K562 (cell line): ENCODE measurements around the gene SARS1. TPM values are rescaled to one million over a fixed set of nuclear protein-coding genes. Genes with fewer than 3 reads are reported as not detected.
A peak's percentile ranks its signal among the peaks of the same experiment; 100 is the strongest.

Experiments
- ARID4B ChIP-seq: sonication (generic); formaldehyde crosslinking; IDR thresholded peaks from 2 replicates; pipeline ENCODE4 v1.8.0; 2022; ENCODE audit warnings: mild to moderate bottlenecking, missing genetic modification reagents
- CBX2 ChIP-seq: fragments of 200-600 bp; sonication (generic); IDR thresholded peaks from one replicate; pipeline ENCODE4 v1.6.1; 2012; ENCODE audit warnings: mild to moderate bottlenecking, low read length, inconsistent platforms; ENCODE audit not compliant: insufficient read depth, poor library complexity, severe bottlenecking
- CREB1 ChIP-seq, 2 experiments: sonication (generic) in 1 of 2; formaldehyde crosslinking in 1 of 2; IDR thresholded peaks; 2 replicates each; pipeline versions ENCODE4 v1.6.1 to v1.8.0; 2012 to 2022; ENCODE audit warnings: inconsistent platforms in 1 of 2, mild to moderate bottlenecking in 1 of 2, missing genetic modification reagents in 1 of 2, moderate library complexity in 1 of 2
- FOXP1 ChIP-seq: sonication (generic); formaldehyde crosslinking; IDR thresholded peaks from 2 replicates; pipeline ENCODE4 v1.8.0; 2022; ENCODE audit warnings: mild to moderate bottlenecking, missing genetic modification reagents
- HDAC2 ChIP-seq: fragments of 450-650 bp; IDR thresholded peaks from 2 replicates; pipeline ENCODE4 v1.6.1; 2016; ENCODE audit warnings: mild to moderate bottlenecking
- MNT ChIP-seq, 2 experiments: fragments of 450-650 bp; conservative IDR thresholded peaks; 2 replicates each; pipeline ENCODE4 v1.6.1; 2017; ENCODE audit warnings: mild to moderate bottlenecking in 2 of 2, moderate library complexity in 2 of 2
- NELFE ChIP-seq: IDR thresholded peaks from 2 replicates; pipeline ENCODE4 v1.6.1; 2011; ENCODE audit warnings: mild to moderate bottlenecking; ENCODE audit not compliant: insufficient read depth, insufficient read length
- RFX5 ChIP-seq: IDR thresholded peaks from 2 replicates; pipeline ENCODE4 v1.6.1; 2011; ENCODE audit warnings: low read depth, mild to moderate bottlenecking, improper control_type of control experiment, low read length
- ZBTB34 ChIP-seq: fragments of 250-450 bp; sonication (Bioruptor Pico); IDR thresholded peaks from 2 replicates; pipeline ENCODE4 v1.8.0; 2021; ENCODE audit warnings: mild to moderate bottlenecking, moderate library complexity
- ZFP30 ChIP-seq: fragments of 250-450 bp; sonication (Bioruptor Pico); IDR thresholded peaks from 2 replicates; pipeline ENCODE4 v1.8.0; 2022; ENCODE audit warnings: moderate library complexity, mild to moderate bottlenecking, inconsistent platforms, borderline replicate concordance
- polyA plus RNA-seq, 8 experiments: library from polyadenylated mRNA; depleted of rRNA in 4 of 8; stranded (reverse) in 5 of 8; unstranded in 3 of 8; fragments of >200 nt; fragmentation: Nextera tagmentation in 2 of 8; fragmentation: Illumina TruSeq in 1 of 8; extraction: Ambion mirVana in 2 of 8; extraction: Trizol in 1 of 8; gene quantifications; 2 replicates each; pipeline versions ENCODE4 v1.2.1 to v1.2.3, GENCODE V29; 2011 to 2014; ENCODE audit warnings: inconsistent platforms in 1 of 8, missing spikeins in 1 of 8
- total RNA-seq, 7 experiments: library from RNA; depleted of rRNA in 6 of 7; stranded (reverse); fragments of >200 nt in 6 of 7; fragmentation: Illumina TruSeq in 2 of 7; extraction: Trizol in 2 of 7; gene quantifications; 2 replicates each; pipeline versions ENCODE4 v1.2.1 to v1.2.3, GENCODE V29; 2011 to 2021; ENCODE audit warnings: low replicate concordance in 1 of 7
- TF ChIP-seq, protein P1 (sequence below): fragments of 450-650 bp; IDR thresholded peaks from 2 replicates; pipeline ENCODE4 v1.6.1; 2017; ENCODE audit warnings: antibody characterized with exemption, mild to moderate bottlenecking

Gene SARS1
- total and polyA plus RNA-seq, 9 of the 15 experiments (the other 6 are each of a cell fraction or from before 2014, with no cell fraction given) = 221 to 623 (median 254) TPM

- no peak for TF ChIP-seq CREB1 (IDR thresholded peaks at IDR 0.05)
- no peak for TF ChIP-seq CREB1 (CRISPR knock-in tag; IDR thresholded peaks at IDR 0.05)
- TF ChIP-seq CBX2 = no peak
- TF ChIP-seq FOXP1 (CRISPR knock-in tag) = peak; percentile 24; the same call in 1 of the 2 replicates
- TF ChIP-seq RFX5 = no peak
- no peak for TF ChIP-seq MNT (conservative IDR thresholded peaks at IDR 0.05)
- no peak for TF ChIP-seq HDAC2
- no peak for TF ChIP-seq ZFP30 (CRISPR knock-in tag)
- no peak for TF ChIP-seq ZBTB34 (CRISPR knock-in tag)
- TF ChIP-seq ARID4B (CRISPR knock-in tag) = 0 out of 2 replicates have a peak, but pooled peaks have one; percentile 58
- TF ChIP-seq, protein P1, sequence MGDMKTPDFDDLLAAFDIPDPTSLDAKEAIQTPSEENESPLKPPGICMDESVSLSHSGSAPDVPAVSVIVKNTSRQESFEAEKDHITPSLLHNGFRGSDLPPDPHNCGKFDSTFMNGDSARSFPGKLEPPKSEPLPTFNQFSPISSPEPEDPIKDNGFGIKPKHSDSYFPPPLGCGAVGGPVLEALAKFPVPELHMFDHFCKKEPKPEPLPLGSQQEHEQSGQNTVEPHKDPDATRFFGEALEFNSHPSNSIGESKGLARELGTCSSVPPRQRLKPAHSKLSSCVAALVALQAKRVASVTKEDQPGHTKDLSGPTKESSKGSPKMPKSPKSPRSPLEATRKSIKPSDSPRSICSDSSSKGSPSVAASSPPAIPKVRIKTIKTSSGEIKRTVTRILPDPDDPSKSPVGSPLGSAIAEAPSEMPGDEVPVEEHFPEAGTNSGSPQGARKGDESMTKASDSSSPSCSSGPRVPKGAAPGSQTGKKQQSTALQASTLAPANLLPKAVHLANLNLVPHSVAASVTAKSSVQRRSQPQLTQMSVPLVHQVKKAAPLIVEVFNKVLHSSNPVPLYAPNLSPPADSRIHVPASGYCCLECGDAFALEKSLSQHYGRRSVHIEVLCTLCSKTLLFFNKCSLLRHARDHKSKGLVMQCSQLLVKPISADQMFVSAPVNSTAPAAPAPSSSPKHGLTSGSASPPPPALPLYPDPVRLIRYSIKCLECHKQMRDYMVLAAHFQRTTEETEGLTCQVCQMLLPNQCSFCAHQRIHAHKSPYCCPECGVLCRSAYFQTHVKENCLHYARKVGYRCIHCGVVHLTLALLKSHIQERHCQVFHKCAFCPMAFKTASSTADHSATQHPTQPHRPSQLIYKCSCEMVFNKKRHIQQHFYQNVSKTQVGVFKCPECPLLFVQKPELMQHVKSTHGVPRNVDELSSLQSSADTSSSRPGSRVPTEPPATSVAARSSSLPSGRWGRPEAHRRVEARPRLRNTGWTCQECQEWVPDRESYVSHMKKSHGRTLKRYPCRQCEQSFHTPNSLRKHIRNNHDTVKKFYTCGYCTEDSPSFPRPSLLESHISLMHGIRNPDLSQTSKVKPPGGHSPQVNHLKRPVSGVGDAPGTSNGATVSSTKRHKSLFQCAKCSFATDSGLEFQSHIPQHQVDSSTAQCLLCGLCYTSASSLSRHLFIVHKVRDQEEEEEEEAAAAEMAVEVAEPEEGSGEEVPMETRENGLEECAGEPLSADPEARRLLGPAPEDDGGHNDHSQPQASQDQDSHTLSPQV = no peak
- TF ChIP-seq NELFE = no peak
These were observed 26.7 kb downstream of the SARS1 start (continued) for GRCh38 chr1:109240158-109241152.
